Measurements from ENCODE around the gene COG5.
A peak's percentile ranks its signal among the peaks of the same experiment; 100 is the strongest.

The COG5 gene

DNA sequence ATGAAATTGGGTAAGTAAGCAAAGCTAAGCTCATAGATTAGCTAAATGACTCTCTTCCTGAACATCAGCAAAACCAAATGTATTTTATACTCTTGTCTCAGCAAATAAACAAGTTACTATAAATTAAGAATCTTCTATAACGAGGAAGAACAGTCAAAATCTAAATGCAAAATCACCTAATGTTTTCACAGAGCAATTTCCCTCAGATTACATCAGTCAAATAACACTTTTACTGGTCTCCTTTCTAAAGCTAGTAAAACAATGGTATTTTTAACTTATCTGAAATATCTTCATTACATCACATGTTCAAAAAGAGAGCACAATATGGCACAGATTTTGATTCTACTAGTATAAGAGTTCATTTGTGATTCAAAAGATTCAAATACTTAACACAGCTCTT lies 110.3 kb downstream of the COG5 start:
- DNase-seq: no peak

GRCh38 chr7:107450970-107451369 lies 112.8 kb downstream of the COG5 start:
- no peak for DNase-seq

- peak; percentile 14 for DNase-seq
Measured at GRCh38 chr7:107446988-107447387, 116.7 kb downstream of the COG5 start.

- DNase-seq: peak; percentile 9
Measured at GRCh38 chr7:107446531-107446930, 117.2 kb downstream of the COG5 start.

GRCh38 chr7:107442678-107443077 lies 121.0 kb downstream of the COG5 start:
- no peak for DNase-seq

GRCh38 chr7:107441581-107442422 lies 121.9 kb downstream of the COG5 start:
- DNase-seq: no peak

GRCh38 chr7:107439025-107439424 lies 124.7 kb downstream of the COG5 start:
- no peak for DNase-seq

GRCh38 chr7:107435749-107436148 lies 128.0 kb downstream of the COG5 start:
- DNase-seq: no peak

GRCh38 chr7:107432261-107432660 lies 131.5 kb downstream of the COG5 start:
- no peak for DNase-seq

GRCh38 chr7:107430057-107430456 lies 133.7 kb downstream of the COG5 start:
- DNase-seq: no peak

DNA sequence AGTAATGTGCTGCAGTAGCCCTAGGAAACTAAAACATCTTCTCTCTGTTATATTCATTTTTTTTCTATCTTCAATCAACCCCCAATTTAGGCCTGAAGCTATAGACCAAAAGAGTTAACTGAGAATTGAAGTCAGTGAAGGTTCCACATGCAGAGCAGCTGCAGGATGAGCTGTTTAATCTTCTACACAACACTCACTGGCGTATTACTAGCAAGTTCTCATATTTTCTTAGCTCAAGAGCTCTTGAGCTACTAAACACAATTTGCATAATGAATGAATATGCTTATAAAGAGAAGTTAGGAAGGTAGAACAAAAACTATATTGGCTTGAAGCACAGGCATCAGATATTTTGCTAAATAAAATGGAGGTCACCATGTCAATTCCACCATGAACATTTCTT lies 135.1 kb downstream of the COG5 start:
- no peak for DNase-seq

GRCh38 chr7:107427462-107427861 lies 136.3 kb downstream of the COG5 start:
- DNase-seq: no peak

DNA sequence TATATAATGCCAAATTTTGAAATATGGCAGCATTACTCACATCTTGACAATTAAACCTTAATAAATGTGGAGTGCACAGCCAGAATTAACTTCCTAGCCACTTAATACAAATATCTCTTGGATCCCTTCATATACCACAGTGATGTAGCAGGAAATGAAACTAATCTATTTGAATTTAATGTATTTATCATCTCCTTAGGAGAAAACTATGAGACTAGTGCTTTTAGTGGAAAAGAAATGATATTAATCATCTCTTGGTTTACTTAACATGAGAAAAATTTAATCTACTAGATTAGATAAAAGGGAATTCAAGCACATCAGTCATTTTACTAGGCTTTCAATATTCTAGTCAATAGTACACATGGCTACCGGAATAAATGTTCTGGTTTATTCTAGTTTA lies 149.5 kb downstream of the COG5 start:
- DNase-seq: no peak

DNA sequence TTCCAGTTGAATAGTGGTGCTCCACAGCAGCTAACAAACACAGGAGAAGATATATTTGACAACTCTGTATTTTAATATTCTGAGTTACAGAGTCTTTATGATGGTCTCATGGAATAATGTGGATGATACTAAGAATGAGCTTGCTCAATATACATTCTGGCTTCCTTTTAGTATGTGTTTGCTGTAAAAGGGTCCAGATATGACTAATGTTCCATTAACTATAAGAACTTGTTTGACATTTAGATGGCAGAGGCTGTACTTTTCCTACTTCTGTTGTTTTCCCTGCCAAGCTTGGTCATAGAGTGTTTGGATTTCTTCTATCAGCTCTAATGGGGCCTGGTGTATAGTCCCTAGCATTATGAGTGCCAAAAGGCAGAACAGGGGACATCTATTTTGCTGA lies 155.4 kb downstream of the COG5 start:
- no peak for DNase-seq

- no peak for DNase-seq
Measured at GRCh38 chr7:107405559-107405958, 158.2 kb downstream of the COG5 start.

- no peak for DNase-seq
Measured at GRCh38 chr7:107404740-107405537, 158.8 kb downstream of the COG5 start.

DNA sequence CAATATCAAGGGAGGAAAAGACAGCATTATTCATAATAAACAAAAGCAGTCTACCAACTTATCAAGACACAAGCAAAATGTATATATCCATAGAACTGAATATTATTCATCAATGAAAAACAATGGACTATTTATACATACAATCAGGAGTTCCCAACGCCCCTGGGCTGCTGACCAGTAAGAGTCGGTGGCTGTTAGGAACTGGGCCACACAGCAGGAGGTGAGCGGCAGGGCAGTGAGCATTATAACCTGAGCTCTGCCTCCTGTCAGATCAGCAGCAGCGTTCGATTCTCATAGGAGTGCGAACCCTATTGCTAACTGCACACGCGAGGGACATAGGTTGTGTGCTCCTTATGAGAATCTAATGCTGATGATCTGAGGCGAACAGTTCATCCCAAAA lies 165.6 kb downstream of the COG5 start:
- DNase-seq: no peak

DNA sequence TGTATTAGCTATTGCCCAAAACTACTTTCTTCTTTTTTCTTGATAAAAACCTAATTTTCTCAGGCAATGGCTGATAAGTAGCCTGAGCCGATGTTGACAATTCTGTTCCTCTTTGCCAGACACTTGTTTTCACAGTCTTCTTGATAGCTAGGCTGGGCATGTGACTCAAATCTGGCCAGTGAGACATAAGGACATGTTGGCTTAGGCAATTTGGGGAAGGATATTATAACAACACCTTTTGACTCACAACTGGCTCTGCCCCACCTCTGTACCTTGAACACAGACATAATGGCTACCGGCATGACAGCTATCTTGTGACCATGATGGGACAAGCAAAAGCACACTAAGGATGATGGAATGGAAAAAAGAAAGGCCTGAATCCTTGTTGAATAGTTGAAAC lies 166.7 kb downstream of the COG5 start:
- DNase-seq: no peak

GRCh38 chr7:107396081-107396480 lies 167.6 kb downstream of the COG5 start:
- DNase-seq: no peak

DNA sequence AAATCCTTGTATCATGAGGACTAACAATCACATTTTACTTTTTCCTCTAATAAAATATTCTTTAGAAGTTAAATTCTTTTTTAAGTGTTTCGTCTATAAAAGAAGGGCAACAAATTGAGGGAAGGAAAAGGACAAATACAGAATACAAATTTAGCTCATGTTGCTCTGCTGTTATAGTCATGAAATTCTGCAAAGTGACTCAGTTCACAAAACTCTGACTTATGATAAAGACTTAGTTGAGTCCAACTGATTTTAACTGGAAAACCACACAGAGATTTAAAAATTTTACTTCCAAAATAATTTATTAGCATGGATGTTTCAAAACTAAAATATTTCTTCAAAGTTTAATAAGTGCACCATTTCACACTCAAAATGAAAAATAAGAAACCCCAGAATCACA lies 168.9 kb downstream of the COG5 start:
- DNase-seq: peak; percentile 40

DNA sequence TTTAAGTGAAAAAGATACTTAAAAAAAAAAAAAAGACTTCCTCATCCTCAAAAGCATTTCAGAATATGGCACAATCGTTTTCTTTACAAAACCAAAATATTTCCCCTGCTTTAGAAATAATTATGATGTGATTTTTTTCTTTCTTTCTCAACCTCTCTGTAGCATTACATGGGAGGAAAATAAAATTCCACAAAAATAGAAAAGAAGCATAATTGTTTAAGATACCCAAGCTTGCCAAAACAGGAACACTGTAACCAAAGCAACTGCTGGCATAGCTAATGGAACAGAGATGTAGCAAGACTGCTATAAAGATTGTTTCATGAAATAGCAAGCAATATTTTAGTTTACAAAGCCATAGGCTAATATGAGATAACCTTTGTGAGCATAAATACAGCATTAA lies 169.4 kb downstream of the COG5 start:
- peak; percentile 5 for DNase-seq

- no peak for DNase-seq
Measured at GRCh38 chr7:107392830-107393229, 170.9 kb downstream of the COG5 start.

GRCh38 chr7:107390916-107391315 lies 172.8 kb downstream of the COG5 start:
- no peak for DNase-seq

DNA sequence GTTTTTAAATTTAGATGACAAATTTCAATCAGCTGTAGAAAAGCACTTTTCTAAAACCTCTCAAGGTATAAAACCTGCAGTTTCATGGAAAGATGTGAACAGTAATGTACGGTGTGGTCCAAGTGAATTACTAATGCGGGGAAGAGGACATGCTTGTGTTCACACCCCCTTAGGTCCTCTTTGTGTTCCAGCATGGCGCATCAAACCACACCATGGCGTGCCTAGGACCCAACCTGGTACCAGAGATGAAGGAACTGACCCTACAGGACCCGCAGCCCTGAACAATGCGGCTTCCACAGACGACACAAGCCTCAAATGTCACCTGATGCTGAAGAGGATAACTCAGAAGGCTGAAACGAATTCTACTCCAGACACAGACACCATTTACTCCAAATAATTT lies 175.1 kb downstream of the COG5 start:
- no peak for DNase-seq

Measured in NCI-H226 (cell line).